Suprapubic skin (tissue), 4 donors: ENCODE results near the gene STXBP5. TPM values are rescaled to one million over a fixed set of nuclear protein-coding genes. Genes with fewer than 3 reads are reported as not detected.

Experiments used
- DNase-seq, 2 donors: peaks; one replicate each; pipeline ENCODE4 v3.0.0-alpha.2; 2019; ENCODE audit warnings: low spot score in 2 of 2
- H3K27ac ChIP-seq: fragments of 200-600 bp; sonication (generic); one replicate; pipeline ENCODE4 v1.5.1; 2019
- H3K27me3 ChIP-seq: fragments of 200-600 bp; sonication (generic); one replicate; pipeline ENCODE4 v1.5.1; 2019
- H3K36me3 ChIP-seq: fragments of 200-600 bp; sonication (generic); one replicate; pipeline ENCODE4 v1.5.1; 2019
- H3K4me1 ChIP-seq: fragments of 200-600 bp; sonication (generic); one replicate; pipeline ENCODE4 v1.5.1; 2019
- H3K4me3 ChIP-seq: fragments of 200-600 bp; sonication (generic); one replicate; pipeline ENCODE4 v1.5.1; 2019; ENCODE audit warnings: mild to moderate bottlenecking
- H3K9me3 ChIP-seq: fragments of 200-600 bp; sonication (generic); one replicate; pipeline ENCODE4 v1.5.1; 2019
- CTCF ChIP-seq, 2 donors: fragments of 200-600 bp in 1 of 2; fragments of 450-650 bp in 1 of 2; sonication (generic) in 1 of 2; IDR thresholded peaks; one replicate each; pipeline ENCODE4 v1.5.1; 2016 to 2019; ENCODE audit warnings: antibody characterized with exemption in 2 of 2, mild to moderate bottlenecking in 1 of 2, moderate library complexity in 1 of 2
- EP300 ChIP-seq: sonication (generic); formaldehyde crosslinking; IDR thresholded peaks from one replicate; pipeline ENCODE4 v1.6.1; 2017; ENCODE audit warnings: antibody characterized with exemption
- POLR2A ChIP-seq, 2 donors: fragments of 450-650 bp; IDR thresholded peaks; one replicate each; pipeline ENCODE4 v1.6.1; 2017; ENCODE audit warnings: antibody characterized with exemption in 2 of 2, mild to moderate bottlenecking in 2 of 2, moderate library complexity in 2 of 2
- POLR2AphosphoS5 ChIP-seq, 3 donors: sonication (generic); formaldehyde crosslinking; IDR thresholded peaks; one replicate each; pipeline ENCODE4 v1.6.1; 2017; ENCODE audit warnings: antibody characterized with exemption in 3 of 3
- WGBS: methylation state at CpG from one replicate; pipeline ENCODE4 v1.1.5; 2018; 5-methylcytosine and 5-hydroxymethylcytosine counted together
- total RNA-seq, 4 donors: library from RNA; depleted of rRNA; stranded (reverse); fragments of >200 nt; gene quantifications; one replicate each; pipeline ENCODE4 v1.1.0, GENCODE V29; 2016

Gene STXBP5
- total RNA-seq, 4 donors from 2014 or later = 55.0 to 65.5 (median 60.3) TPM

- DNase-seq = no peak
- H3K4me3 ChIP-seq = no peak overlapping the region
- H3K27me3 ChIP-seq = no peaks in the 10 kb centered on the region
- no peak overlapping the region for H3K27ac ChIP-seq
- peaks cover 9% of the 10 kb centered on the region for H3K4me1 ChIP-seq
- no peaks in the 10 kb centered on the region for H3K9me3 ChIP-seq
- peaks cover 31% of the 10 kb centered on the region for H3K36me3 ChIP-seq
- WGBS = 81% methylated on average over 4 of the region's 4 CpGs
- TF ChIP-seq CTCF (IDR thresholded peaks at IDR 0.05) (no peak), POLR2A (IDR thresholded peaks at IDR 0.05) (no peak), EP300 (no peak), POLR2AphosphoS5 (IDR thresholded peaks at IDR 0.05) (no peak)
These were observed 78.3 kb downstream of the STXBP5 start for GRCh38 chr6:147282566-147282959.

DNA sequence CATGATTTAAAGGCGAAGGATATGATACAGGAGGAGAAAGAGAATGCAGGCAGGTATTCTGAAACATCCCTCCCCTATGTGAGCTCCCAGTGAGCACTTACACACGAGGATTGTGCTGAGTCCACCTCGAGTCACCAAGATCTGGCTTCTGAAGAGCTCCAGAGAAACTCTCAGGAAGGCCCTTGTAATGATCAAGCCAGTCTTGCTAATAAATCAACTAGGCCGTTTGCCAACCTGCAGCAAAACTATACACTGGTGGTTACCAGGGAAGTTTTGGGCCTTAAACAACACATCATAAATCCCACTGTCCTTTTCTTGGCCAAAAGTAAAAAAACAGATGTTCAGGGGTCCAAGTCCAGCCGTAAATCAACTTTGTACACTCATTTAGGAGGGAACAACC, 79.2 kb downstream of the STXBP5 start:
- Histone ChIP-seq H3K4me1 (peaks cover 9% of the 10 kb centered on the region), H3K27me3 (no peaks in the 10 kb centered on the region), H3K4me3 (no peak overlapping the region), H3K27ac (no peak overlapping the region), H3K36me3 (peaks cover 23% of the 10 kb centered on the region), H3K9me3 (no peaks in the 10 kb centered on the region)
- no peak for TF ChIP-seq POLR2AphosphoS5 (IDR thresholded peaks at IDR 0.05)
- no peak for TF ChIP-seq CTCF (IDR thresholded peaks at IDR 0.05)
- TF ChIP-seq POLR2A (IDR thresholded peaks at IDR 0.05) = no peak
- no peak for TF ChIP-seq EP300
- 72% methylated on average over 5 of the region's 5 CpGs for WGBS
- DNase-seq = no peak

DNA sequence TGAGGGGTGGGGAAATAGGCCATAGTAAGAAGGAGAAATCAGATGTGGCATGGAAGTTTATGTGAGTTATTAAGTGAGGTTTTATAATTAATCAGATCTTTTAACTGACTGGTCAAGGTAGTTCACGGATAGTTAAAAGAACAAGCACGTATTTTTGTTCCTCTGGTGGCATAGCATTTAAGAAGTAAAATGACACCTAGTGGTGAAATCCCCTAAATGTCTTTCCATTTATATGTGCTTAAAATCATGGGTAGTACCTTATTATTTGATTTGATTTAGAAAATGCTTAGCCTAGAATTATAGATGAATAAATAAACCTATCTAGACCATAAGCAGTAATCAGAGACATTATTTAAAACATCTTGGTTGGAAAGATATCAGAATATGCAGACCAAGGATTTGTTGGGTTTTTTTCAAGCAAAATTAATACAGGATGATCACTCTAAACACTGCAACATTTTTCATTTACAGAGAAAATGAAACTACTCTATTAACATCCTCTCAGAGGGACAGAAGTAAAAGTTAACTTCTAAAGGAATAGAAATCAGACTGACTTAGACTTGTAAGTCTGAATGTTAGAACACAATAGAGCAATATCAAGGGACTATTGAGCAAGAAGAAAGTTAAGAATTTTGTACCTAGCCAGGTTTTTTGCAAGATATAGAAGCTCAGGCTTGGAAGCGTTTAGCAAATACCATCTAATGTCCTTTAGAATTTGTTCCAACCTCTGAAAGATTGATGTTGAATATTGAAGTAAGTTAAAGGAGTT, 81.1 kb downstream of the STXBP5 start:
- Histone ChIP-seq H3K9me3 (no peaks in the 10 kb centered on the region), H3K4me1 (peaks cover 9% of the 10 kb centered on the region), H3K4me3 (no peak overlapping the region), H3K27me3 (no peaks in the 10 kb centered on the region), H3K36me3 (peaks cover 7% of the 10 kb centered on the region), H3K27ac (no peak overlapping the region)
- TF ChIP-seq POLR2A (IDR thresholded peaks at IDR 0.05) (no peak), CTCF (IDR thresholded peaks at IDR 0.05) (peak in 1 of 2 donors; percentile 18)
- DNase-seq = no peak
- 23% methylated on average over 3 of the region's 3 CpGs for WGBS

DNA sequence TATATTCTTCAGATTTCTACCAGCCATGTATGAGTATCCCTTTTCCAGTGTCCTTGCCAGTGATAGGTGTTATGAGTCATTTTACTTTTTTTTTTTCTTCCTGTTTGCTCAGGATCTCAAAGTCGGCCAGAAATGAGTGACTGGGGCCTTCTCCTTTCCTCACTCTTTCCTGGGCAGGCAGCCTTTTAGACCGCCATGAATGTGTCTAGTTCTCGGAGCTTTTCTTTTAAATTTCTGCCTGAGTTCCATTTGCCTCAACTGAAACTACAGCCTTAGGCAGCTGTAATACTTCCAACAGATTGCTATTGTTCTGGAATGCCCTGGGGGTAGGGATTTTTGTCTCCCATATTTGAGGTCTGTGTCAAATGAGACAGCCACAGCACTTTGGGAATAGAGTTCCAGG, 83.7 kb downstream of the STXBP5 start:
- H3K9me3 ChIP-seq = no peaks in the 10 kb centered on the region
- WGBS = 76% methylated on average over 3 of the region's 3 CpGs
- no peak overlapping the region for H3K27ac ChIP-seq
- H3K4me3 ChIP-seq = no peak overlapping the region
- H3K27me3 ChIP-seq = no peaks in the 10 kb centered on the region
- peaks cover 9% of the 10 kb centered on the region for H3K4me1 ChIP-seq
- DNase-seq = no peak
- no peaks in the 10 kb centered on the region for H3K36me3 ChIP-seq
- no peak for TF ChIP-seq POLR2A (IDR thresholded peaks at IDR 0.05)
- no peak for TF ChIP-seq EP300
- no peak for TF ChIP-seq CTCF (IDR thresholded peaks at IDR 0.05)
- no peak for TF ChIP-seq POLR2AphosphoS5 (IDR thresholded peaks at IDR 0.05)

GRCh38 chr6:147297124-147297523, 92.9 kb downstream of the STXBP5 start:
- TF ChIP-seq POLR2AphosphoS5 (IDR thresholded peaks at IDR 0.05) (no peak), EP300 (no peak), CTCF (IDR thresholded peaks at IDR 0.05) (no peak), POLR2A (IDR thresholded peaks at IDR 0.05) (no peak)
- Histone ChIP-seq H3K4me3 (no peak overlapping the region), H3K27me3 (no peaks in the 10 kb centered on the region), H3K9me3 (peaks cover 12% of the 10 kb centered on the region), H3K4me1 (no peaks in the 10 kb centered on the region), H3K36me3 (peaks cover 18% of the 10 kb centered on the region), H3K27ac (no peak overlapping the region)
- WGBS = 97% methylated on average over 2 of the region's 2 CpGs
- DNase-seq = no peak
